K562 (cell line): ENCODE data around the gene CHI3L1. TPM values are rescaled to one million over a fixed set of nuclear protein-coding genes. Genes with fewer than 3 reads are reported as not detected.
A peak's percentile ranks its signal among the peaks of the same experiment; 100 is the strongest.

Experiments used
- ATAC-seq: fragments of 200-7000 bp; cut with Tn5 transposase; 3 replicates; pipeline ENCODE4 v1.9.1; 2020; ENCODE audit warnings: moderate library complexity
- BruUV-seq: library from RNA; stranded (reverse); fragments of 400-500 nt; replicated peaks from 2 replicates; lab custom pipeline; 2021; lab: Mats Ljungman, UMichigan
- CTCF ChIA-PET: fragments of 300-600 bp; formaldehyde crosslinking; extraction: SDS; loops from one replicate; lab custom pipeline; 2021; ENCODE audit warnings: low intra/inter-chr PET ratio; lab: Yijun Ruan, JAX
- POLR2A ChIA-PET: fragments of 300-600, 350-650 bp; sonication (Branson Sonifier 250); formaldehyde crosslinking; extraction: SDS; loops from one replicate; lab custom pipeline; 2021; ENCODE audit warnings: antibody characterized with exemption, inconsistent platforms; lab: Yijun Ruan, JAX
- DNase-seq, 4 experiments: peaks; one replicate each; pipeline versions ENCODE4 v3.0.0 to v3.0.0-alpha.2; 2011 to 2018; ENCODE audit warnings: low spot score in 3 of 4, mixed read lengths in 3 of 4; ENCODE audit errors: extremely low read depth in 1 of 4
- FAIRE-seq: peaks from 2 replicates; lab custom pipeline; 2011; peaks lifted over from hg19 to GRCh38; lab: Jason Lieb, UNC
- H2AFZ ChIP-seq: 2 replicates; pipeline ENCODE4 v1.6.0; 2011; ENCODE audit warnings: low read depth, low read length, control low read depth, inconsistent platforms
- H3K27ac ChIP-seq: fragments of 200-600 bp; 3 replicates; pipeline ENCODE4 v1.8.0; 2011; ENCODE audit warnings: low read depth, mild to moderate bottlenecking, control low read depth, inconsistent platforms, low read length, moderate library complexity, mixed read lengths; ENCODE audit errors: extremely low read depth
- H3K27me3 ChIP-seq, 2 experiments: fragments of 300-600 bp in 1 of 2; 2 replicates in 1 of 2; 3 replicates in 1 of 2; pipeline versions ENCODE4 v1.6.0 to v1.8.0; 2011; ENCODE audit warnings: inconsistent platforms in 2 of 2, low read length in 2 of 2, mild to moderate bottlenecking in 1 of 2, mixed read lengths in 1 of 2, moderate library complexity in 1 of 2; ENCODE audit not compliant: control insufficient read depth in 2 of 2, insufficient read depth in 2 of 2
- H3K36me3 ChIP-seq: fragments of 300-600 bp; 3 replicates; pipeline ENCODE4 v1.8.0; 2011; ENCODE audit warnings: mild to moderate bottlenecking, low read length, inconsistent platforms; ENCODE audit not compliant: control insufficient read depth, insufficient read depth
- H3K4me1 ChIP-seq, 2 experiments: fragments of 200-600 bp in 1 of 2; replicated peaks in 1 of 2; 2 replicates in 1 of 2; 3 replicates in 1 of 2; pipeline versions ENCODE4 v1.5.1 to v1.8.0; 2011; ENCODE audit warnings: inconsistent platforms in 2 of 2, low read length in 2 of 2, mild to moderate bottlenecking in 1 of 2, mixed read lengths in 1 of 2, moderate library complexity in 1 of 2; ENCODE audit not compliant: control insufficient read depth in 2 of 2, insufficient read depth in 2 of 2
- H3K4me2 ChIP-seq: 2 replicates; pipeline ENCODE4 v1.6.1; 2011; ENCODE audit warnings: low read length, control low read depth, inconsistent platforms, mixed read lengths; ENCODE audit not compliant: insufficient read depth
- H3K4me3 ChIP-seq: fragments of 200-600 bp; sonication (generic), shearing (Covaris generic); 2 replicates; pipeline ENCODE4 v1.5.1; 2016; ENCODE audit warnings: control low read depth, inconsistent platforms
- H3K79me2 ChIP-seq: fragments of 200-600 bp; 3 replicates; pipeline ENCODE4 v1.8.0; 2011; ENCODE audit warnings: low read length, inconsistent platforms; ENCODE audit not compliant: control insufficient read depth, insufficient read depth
- H3K9ac ChIP-seq, 2 experiments: 2 replicates each; pipeline versions ENCODE4 v1.6.0 to v1.6.1; 2011; ENCODE audit warnings: low read depth in 2 of 2, low read length in 2 of 2, control low read depth in 1 of 2, inconsistent platforms in 1 of 2, mild to moderate bottlenecking in 1 of 2, mixed read lengths in 1 of 2; ENCODE audit not compliant: insufficient read depth in 1 of 2
- H3K9me1 ChIP-seq: one replicate; pipeline ENCODE4 v1.6.0; 2011; ENCODE audit warnings: inconsistent platforms, mild to moderate bottlenecking, low read length, moderate library complexity; ENCODE audit not compliant: control insufficient read depth, insufficient read depth
- H3K9me3 ChIP-seq: replicated peaks from 2 replicates; pipeline ENCODE4 v1.5.1; 2011; ENCODE audit warnings: low read depth, low read length, inconsistent platforms; ENCODE audit not compliant: control insufficient read depth, insufficient read depth
- H4K20me1 ChIP-seq: replicated peaks from 2 replicates; pipeline ENCODE4 v1.6.1; 2011; ENCODE audit warnings: low read length, inconsistent platforms, mixed read lengths; ENCODE audit not compliant: control insufficient read depth, insufficient read depth
- FOXM1 ChIP-seq, 2 experiments: fragments of 450-650 bp in 1 of 2; sonication (generic) in 1 of 2; formaldehyde crosslinking in 1 of 2; IDR thresholded peaks; 2 replicates each; pipeline versions ENCODE4 v1.6.1 to v1.9.0; 2017 to 2022; ENCODE audit warnings: low read depth in 2 of 2, mild to moderate bottlenecking in 2 of 2, missing genetic modification reagents in 1 of 2, moderate library complexity in 1 of 2
- NONO ChIP-seq, 2 experiments: fragments of 200-400 bp in 1 of 2; fragments of 450-650 bp in 1 of 2; formaldehyde crosslinking in 1 of 2; IDR thresholded peaks; 2 replicates each; pipeline ENCODE4 v1.6.1; 2017; ENCODE audit warnings: low read depth in 2 of 2, mild to moderate bottlenecking in 2 of 2, moderate library complexity in 2 of 2, low read length in 1 of 2
- ZNF197 ChIP-seq: fragments of 200-800 bp; sonication (Bioruptor generic); IDR thresholded peaks from 2 replicates; pipeline ENCODE4 v1.6.1; 2016; ENCODE audit warnings: low read depth, missing genetic modification characterization, missing compliant biosample characterization
- ZNF707 ChIP-seq: fragments of 250-450 bp; sonication (Bioruptor Pico); conservative IDR thresholded peaks from 2 replicates; pipeline ENCODE4 v1.8.0; 2022; ENCODE audit warnings: inconsistent platforms, mild to moderate bottlenecking, moderate library complexity
- WGBS: fragments of 100-300 bp; shearing (Covaris generic); methylation state at CpG from one replicate; pipeline ENCODE4 v1.1.6; 2016; ENCODE audit warnings: low coverage, mixed read lengths; ENCODE audit not compliant: insufficient coverage; ENCODE audit errors: missing lambda C conversion rate; 5-methylcytosine and 5-hydroxymethylcytosine counted together
- in situ Hi-C: fragments of 300-500 bp; cut with MboI; formaldehyde crosslinking; loops from 4 replicates; pipeline ENCODE4 v1.15.0; 2018; ENCODE audit warnings: inconsistent platforms, mixed read lengths
- intact Hi-C: fragments of 100-400 bp; cut with micrococcal nuclease; formaldehyde crosslinking; loops from 2 replicates; pipeline ENCODE4 v1.14.2; 2022
- polyA plus RNA-seq, 8 experiments: library from polyadenylated mRNA; depleted of rRNA in 4 of 8; stranded (reverse) in 5 of 8; unstranded in 3 of 8; fragments of >200 nt; fragmentation: Nextera tagmentation in 2 of 8; fragmentation: Illumina TruSeq in 1 of 8; extraction: Ambion mirVana in 2 of 8; extraction: Trizol in 1 of 8; gene quantifications; 2 replicates each; pipeline versions ENCODE4 v1.2.1 to v1.2.3, GENCODE V29; 2011 to 2014; ENCODE audit warnings: inconsistent platforms in 1 of 8, missing spikeins in 1 of 8
- total RNA-seq, 7 experiments: library from RNA; depleted of rRNA in 6 of 7; stranded (reverse); fragments of >200 nt in 6 of 7; fragmentation: Illumina TruSeq in 2 of 7; extraction: Trizol in 2 of 7; gene quantifications; 2 replicates each; pipeline versions ENCODE4 v1.2.1 to v1.2.3, GENCODE V29; 2011 to 2021; ENCODE audit warnings: low replicate concordance in 1 of 7

Gene CHI3L1
- total and polyA plus RNA-seq, 9 of the 15 experiments (the other 6 are each of a cell fraction or from before 2014, with no cell fraction given) = not detected

DNA sequence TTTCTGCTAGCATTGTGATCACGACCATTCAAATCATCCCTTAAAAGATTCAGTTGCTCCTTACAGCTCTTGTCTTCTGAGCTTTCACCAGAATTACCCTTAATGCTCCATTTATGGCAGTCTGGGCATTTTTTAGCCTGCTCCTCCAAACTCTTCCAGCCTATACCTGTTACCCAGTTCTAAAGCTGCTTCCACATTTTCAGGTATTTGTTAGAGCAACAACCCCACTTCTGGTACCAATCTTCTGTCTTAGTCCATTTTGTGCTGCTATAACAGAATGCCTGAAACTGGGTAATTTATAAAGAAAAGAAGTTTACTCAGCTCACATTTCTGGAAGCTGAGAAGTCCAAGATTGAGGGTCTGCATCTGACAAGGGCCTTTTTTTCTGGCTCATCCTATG is 28.1 kb downstream of the CHI3L1 start:
- FAIRE-seq = no peak
- peaks cover 13 to 48% of the 10 kb centered on the region in 2 experiments; a peak in 4 of 5 replicates for H3K27me3 ChIP-seq
- H3K27ac ChIP-seq = no peak overlapping the region
- DNase-seq = no peak
- H3K36me3 ChIP-seq = no peaks in the 10 kb centered on the region
- H3K79me2 ChIP-seq = no peaks in the 10 kb centered on the region
- no peak overlapping the region for H3K4me3 ChIP-seq
- H3K9me1 ChIP-seq = no peaks in the 10 kb centered on the region
- no peak overlapping the region for H3K9ac ChIP-seq
- TF ChIP-seq ZNF707 (CRISPR knock-in tag) = peak; percentile 87
- TF ChIP-seq NONO (IDR thresholded peaks at IDR 0.05; ENCODE audit: low read depth in 2 of 2, low read length in 1 of 2) = no peak
- TF ChIP-seq, all 486 proteins: peak for 1
- H3K4me2 ChIP-seq = no peak overlapping the region
- intact Hi-C loops (no loop called here), in situ Hi-C loops (no loop called here)
- H2AFZ ChIP-seq = no peak overlapping the region
- no TSS peak for BruUV-seq
- ChIA-PET POLR2A (interaction anchor here (1.6 kb wide), 1 partner anchor 10 kb away, joined by 6 read pairs; no protein-coding TSS in a partner anchor), CTCF (no interaction called here)
- ATAC-seq = no peak
- H3K9me3 ChIP-seq = no peaks in the 10 kb centered on the region
- no peaks in the 10 kb centered on the region for H4K20me1 ChIP-seq
- WGBS = 0% methylated on average over 1 of the region's 1 CpG
- no peaks in the 10 kb centered on the region; a peak in 1 of 5 replicates for H3K4me1 ChIP-seq

DNA sequence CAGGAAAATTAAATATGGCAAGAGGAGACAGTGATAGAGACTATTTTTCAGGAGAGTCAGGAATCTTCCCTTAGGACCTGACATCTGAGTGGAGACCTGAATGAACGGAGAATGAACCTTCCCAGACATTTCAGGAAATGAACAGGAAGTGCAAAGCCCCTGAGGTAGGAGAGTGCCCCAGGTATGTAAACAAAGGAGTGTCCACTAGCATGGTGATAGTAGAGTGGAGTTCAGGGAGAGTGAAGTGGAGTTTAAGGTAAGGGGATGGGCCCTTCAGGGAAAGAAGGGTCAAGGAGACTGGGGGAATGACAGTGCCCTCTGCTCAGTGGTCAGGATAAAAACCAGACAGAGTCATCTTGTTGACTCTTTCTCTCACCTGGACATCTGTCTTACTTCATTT is 30.2 kb downstream of the CHI3L1 start:
- H3K9me3 ChIP-seq = no peaks in the 10 kb centered on the region
- peaks cover 16 to 45% of the 10 kb centered on the region in 2 experiments; a peak in 4 of 5 replicates for H3K27me3 ChIP-seq
- in situ Hi-C loops (no loop called here), intact Hi-C loops (no loop called here)
- BruUV-seq = no TSS peak
- ChIA-PET POLR2A (no interaction called here), CTCF (no interaction called here)
- H4K20me1 ChIP-seq = peaks cover 4% of the 10 kb centered on the region; the same call in 1 of the 2 replicates
- no peaks in the 10 kb centered on the region for H3K79me2 ChIP-seq
- ATAC-seq (no peak), DNase-seq (no peak), FAIRE-seq (no peak)
- no peak overlapping the region for H3K4me3 ChIP-seq
- no peak overlapping the region for H3K4me2 ChIP-seq
- no peak overlapping the region for H2AFZ ChIP-seq
- WGBS = 0% methylated on average over 1 of the region's 1 CpG
- TF ChIP-seq ZNF197 (CRISPR knock-in tag) (no peak), FOXM1 (IDR thresholded peaks at IDR 0.05; ENCODE audit: low read depth) (no peak), FOXM1 (CRISPR knock-in tag; IDR thresholded peaks at IDR 0.05; ENCODE audit: low read depth) (no peak)
- H3K36me3 ChIP-seq = no peaks in the 10 kb centered on the region
- no peak overlapping the region for H3K9ac ChIP-seq
- H3K27ac ChIP-seq = no peak overlapping the region
- H3K4me1 ChIP-seq = no peaks in the 10 kb centered on the region; a peak in 2 of 5 replicates
- H3K9me1 ChIP-seq = no peaks in the 10 kb centered on the region
